ENCODE measurements around the gene EPN3.

EPN3 gene

GRCh38 chr17:50499721-50500120 is 32.8 kb upstream of the EPN3 start:
- no peak for DNase-seq
- no peak overlapping the region for H3K14ac ChIP-seq (ENCODE audit: low read length)
- H3K4me3 ChIP-seq (ENCODE audit: low read depth, low read length), result no peak overlapping the region
- H4K12ac ChIP-seq (ENCODE audit: low read depth, low read length), result no peak overlapping the region
- H2BK5ac ChIP-seq (ENCODE audit: low read depth, low read length, poor library complexity), result no peak overlapping the region
- H4K91ac ChIP-seq (ENCODE audit: low read depth, low read length), result no peak overlapping the region
- no peak overlapping the region for H2AFZ ChIP-seq (ENCODE audit: insufficient read depth, low read length, poor library complexity)
- H3K23ac ChIP-seq (ENCODE audit: low read length), result no peak overlapping the region
- H3K4me1 ChIP-seq (ENCODE audit: control insufficient read depth in 1 of 2, insufficient read depth in 2 of 2, low read length in 2 of 2), result peaks cover 5 to 6% of the 10 kb centered on the region in 2 experiments
- H4K8ac ChIP-seq (ENCODE audit: low read depth, low read length), result no peak overlapping the region
- H3K36me3 ChIP-seq (ENCODE audit: control insufficient read depth in 1 of 2, insufficient read depth in 2 of 2, low read length in 2 of 2), result no peaks in the 10 kb centered on the region
- H2BK12ac ChIP-seq (ENCODE audit: low read length), result no peak overlapping the region
- H2BK120ac ChIP-seq (ENCODE audit: insufficient read depth, low read length, poor library complexity), result no peak overlapping the region
- no peak overlapping the region for H3K18ac ChIP-seq (ENCODE audit: low read length)
- H3K9me3 ChIP-seq (ENCODE audit: insufficient read depth, low read depth, low read length), result peaks cover 2% of the 10 kb centered on the region
- H3K4ac ChIP-seq (ENCODE audit: low read depth, low read length), result no peak overlapping the region
- no peak overlapping the region for H2AK5ac ChIP-seq (ENCODE audit: low read length)
- no peaks in the 10 kb centered on the region for H3K79me1 ChIP-seq (ENCODE audit: low read length)
- H3K27me3 ChIP-seq (ENCODE audit: insufficient read depth, low read length), result peaks cover 2% of the 10 kb centered on the region
- WGBS (ENCODE audit: extremely low coverage, insufficient coverage, insufficient read length), result no CpG with 5 or more reads among the region's 2 CpGs
- no peak overlapping the region for H3K4me2 ChIP-seq (ENCODE audit: low read length)
- H3K9ac ChIP-seq (ENCODE audit: low read length), result no peak overlapping the region
- no peaks in the 10 kb centered on the region for H3K79me2 ChIP-seq (ENCODE audit: control insufficient read depth, insufficient read depth, low read length, poor library complexity)
- H3K27ac ChIP-seq (ENCODE audit: low read depth, low read length), result no peak overlapping the region

GRCh38 chr17:50501054-50501453 is 31.5 kb upstream of the EPN3 start:
- Histone ChIP-seq H3K79me1 (ENCODE audit: low read length) (no peaks in the 10 kb centered on the region), H3K9ac (ENCODE audit: low read length) (no peak overlapping the region), H3K18ac (ENCODE audit: low read length) (no peak overlapping the region), H2BK5ac (ENCODE audit: low read depth, low read length, poor library complexity) (no peak overlapping the region), H2BK120ac (ENCODE audit: insufficient read depth, low read length, poor library complexity) (no peak overlapping the region), H4K12ac (ENCODE audit: low read depth, low read length) (no peak overlapping the region), H3K4ac (ENCODE audit: low read depth, low read length) (no peak overlapping the region), H3K9me3 (ENCODE audit: insufficient read depth, low read depth, low read length) (no peaks in the 10 kb centered on the region), H4K8ac (ENCODE audit: low read depth, low read length) (no peak overlapping the region), H3K14ac (ENCODE audit: low read length) (no peak overlapping the region), H4K91ac (ENCODE audit: low read depth, low read length) (no peak overlapping the region), H3K79me2 (ENCODE audit: control insufficient read depth, insufficient read depth, low read length, poor library complexity) (no peaks in the 10 kb centered on the region), H3K4me1 (ENCODE audit: control insufficient read depth in 1 of 2, insufficient read depth in 2 of 2, low read length in 2 of 2) (peaks cover 4 to 6% of the 10 kb centered on the region in 2 experiments), H3K23ac (ENCODE audit: low read length) (no peak overlapping the region), H3K27me3 (ENCODE audit: insufficient read depth, low read length) (peaks cover 2% of the 10 kb centered on the region), H3K27ac (ENCODE audit: low read depth, low read length) (no peak overlapping the region), H3K36me3 (ENCODE audit: control insufficient read depth in 1 of 2, insufficient read depth in 2 of 2, low read length in 2 of 2) (no peaks in the 10 kb centered on the region), H2AFZ (ENCODE audit: insufficient read depth, low read length, poor library complexity) (no peak overlapping the region), H3K4me2 (ENCODE audit: low read length) (no peak overlapping the region), H2AK5ac (ENCODE audit: low read length) (no peak overlapping the region), H3K4me3 (ENCODE audit: low read depth, low read length) (no peak overlapping the region), H2BK12ac (ENCODE audit: low read length) (no peak overlapping the region)
- DNase-seq, result peak in 1 of 2 donors; percentile 48
- WGBS (ENCODE audit: extremely low coverage, insufficient coverage, insufficient read length), result no CpG with 5 or more reads among the region's 5 CpGs

- Histone ChIP-seq H2BK120ac (ENCODE audit: insufficient read depth, low read length, poor library complexity) (no peak overlapping the region), H3K23ac (ENCODE audit: low read length) (no peak overlapping the region), H2BK12ac (ENCODE audit: low read length) (no peak overlapping the region), H3K27me3 (ENCODE audit: insufficient read depth, low read length) (peaks cover 2% of the 10 kb centered on the region), H3K4me1 (ENCODE audit: control insufficient read depth in 1 of 2, insufficient read depth in 2 of 2, low read length in 2 of 2) (peaks cover 4 to 6% of the 10 kb centered on the region in 2 experiments), H3K18ac (ENCODE audit: low read length) (no peak overlapping the region), H4K91ac (ENCODE audit: low read depth, low read length) (no peak overlapping the region), H4K12ac (ENCODE audit: low read depth, low read length) (no peak overlapping the region), H3K14ac (ENCODE audit: low read length) (no peak overlapping the region), H3K79me1 (ENCODE audit: low read length) (no peaks in the 10 kb centered on the region), H3K4ac (ENCODE audit: low read depth, low read length) (no peak overlapping the region), H3K4me3 (ENCODE audit: low read depth, low read length) (no peak overlapping the region), H2AFZ (ENCODE audit: insufficient read depth, low read length, poor library complexity) (no peak overlapping the region), H3K79me2 (ENCODE audit: control insufficient read depth, insufficient read depth, low read length, poor library complexity) (no peaks in the 10 kb centered on the region), H3K36me3 (ENCODE audit: control insufficient read depth in 1 of 2, insufficient read depth in 2 of 2, low read length in 2 of 2) (no peaks in the 10 kb centered on the region), H3K9me3 (ENCODE audit: insufficient read depth, low read depth, low read length) (no peaks in the 10 kb centered on the region), H2AK5ac (ENCODE audit: low read length) (no peak overlapping the region), H4K8ac (ENCODE audit: low read depth, low read length) (no peak overlapping the region), H2BK5ac (ENCODE audit: low read depth, low read length, poor library complexity) (no peak overlapping the region), H3K4me2 (ENCODE audit: low read length) (no peak overlapping the region), H3K9ac (ENCODE audit: low read length) (no peak overlapping the region), H3K27ac (ENCODE audit: low read depth, low read length) (no peak overlapping the region)
- no CpG with 5 or more reads among the region's 9 CpGs for WGBS (ENCODE audit: extremely low coverage, insufficient coverage, insufficient read length)
- DNase-seq, result no peak
Observed at GRCh38 chr17:50502301-50502990, 30.1 kb upstream of the EPN3 start.

GRCh38 chr17:50505591-50506130 is 26.9 kb upstream of the EPN3 start:
- H3K79me2 ChIP-seq (ENCODE audit: control insufficient read depth, insufficient read depth, low read length, poor library complexity), result peaks cover 5% of the 10 kb centered on the region
- H3K4me1 ChIP-seq (ENCODE audit: control insufficient read depth in 1 of 2, insufficient read depth in 2 of 2, low read length in 2 of 2), result peaks cover 11 to 12% of the 10 kb centered on the region in 2 experiments
- H2BK5ac ChIP-seq (ENCODE audit: low read depth, low read length, poor library complexity), result no peak overlapping the region
- H2AK5ac ChIP-seq (ENCODE audit: low read length), result no peak overlapping the region
- no peak overlapping the region for H2BK120ac ChIP-seq (ENCODE audit: insufficient read depth, low read length, poor library complexity)
- no peak overlapping the region for H3K4me3 ChIP-seq (ENCODE audit: low read depth, low read length)
- no peak overlapping the region for H3K14ac ChIP-seq (ENCODE audit: low read length)
- H3K4ac ChIP-seq (ENCODE audit: low read depth, low read length), result no peak overlapping the region
- no peak overlapping the region for H3K4me2 ChIP-seq (ENCODE audit: low read length)
- H3K79me1 ChIP-seq (ENCODE audit: low read length), result peaks cover 13% of the 10 kb centered on the region
- H3K23ac ChIP-seq (ENCODE audit: low read length), result no peak overlapping the region
- H3K18ac ChIP-seq (ENCODE audit: low read length), result no peak overlapping the region
- no peak overlapping the region for H3K9ac ChIP-seq (ENCODE audit: low read length)
- no peak overlapping the region for H2BK12ac ChIP-seq (ENCODE audit: low read length)
- H3K9me3 ChIP-seq (ENCODE audit: insufficient read depth, low read depth, low read length), result no peaks in the 10 kb centered on the region
- H3K36me3 ChIP-seq (ENCODE audit: control insufficient read depth in 1 of 2, insufficient read depth in 2 of 2, low read length in 2 of 2), result no peaks in the 10 kb centered on the region
- no peak overlapping the region for H3K27ac ChIP-seq (ENCODE audit: low read depth, low read length)
- DNase-seq, result no peak
- no peak overlapping the region for H4K8ac ChIP-seq (ENCODE audit: low read depth, low read length)
- no peak overlapping the region for H4K12ac ChIP-seq (ENCODE audit: low read depth, low read length)
- peaks cover 2% of the 10 kb centered on the region for H3K27me3 ChIP-seq (ENCODE audit: insufficient read depth, low read length)
- H4K91ac ChIP-seq (ENCODE audit: low read depth, low read length), result no peak overlapping the region
- WGBS (ENCODE audit: extremely low coverage, insufficient coverage, insufficient read length), result no CpG with 5 or more reads among the region's 7 CpGs
- no peak overlapping the region for H2AFZ ChIP-seq (ENCODE audit: insufficient read depth, low read length, poor library complexity)
